Muscle layer of colon (tissue), 2 donors: Measurements from ENCODE around the gene SUPT3H.

Source experiments
- H3K27ac ChIP-seq: one replicate; pipeline ENCODE4 v1.7.0; 2013; ENCODE audit warnings: low read depth, mild to moderate bottlenecking, low read length, moderate library complexity
- H3K27me3 ChIP-seq, 2 donors: one replicate each; pipeline ENCODE4 v1.7.0; 2013; ENCODE audit warnings: low read length in 2 of 2, mild to moderate bottlenecking in 2 of 2; ENCODE audit not compliant: insufficient read depth in 2 of 2, control insufficient read depth in 1 of 2
- H3K36me3 ChIP-seq: one replicate; pipeline ENCODE4 v1.7.0; 2013; ENCODE audit warnings: mild to moderate bottlenecking, low read length; ENCODE audit not compliant: insufficient read depth
- H3K4me1 ChIP-seq: one replicate; pipeline ENCODE4 v1.7.0; 2013; ENCODE audit warnings: mild to moderate bottlenecking, low read length; ENCODE audit not compliant: insufficient read depth
- H3K4me3 ChIP-seq, 2 donors: one replicate each; pipeline ENCODE4 v1.7.0; 2013; ENCODE audit warnings: low read length in 2 of 2, low read depth in 1 of 2, mild to moderate bottlenecking in 1 of 2, moderate library complexity in 1 of 2
- H3K9ac ChIP-seq: one replicate; pipeline ENCODE4 v1.7.0; 2013; ENCODE audit warnings: low read length
- H3K9me3 ChIP-seq: one replicate; pipeline ENCODE4 v1.7.0; 2013; ENCODE audit warnings: mild to moderate bottlenecking, low read length
- donor health status: abdominal sarcoma.
- donor health status: Adenocarcinoma of cecum.

Gene SUPT3H

GRCh38 chr6:45006893-45007292, 370.8 kb downstream of the SUPT3H start:
- Histone ChIP-seq H3K9me3 (no peaks in the 10 kb centered on the region), H3K27me3 (no peaks in the 10 kb centered on the region), H3K4me3 (no peak overlapping the region), H3K9ac (no peak overlapping the region), H3K4me1 (no peaks in the 10 kb centered on the region), H3K36me3 (no peaks in the 10 kb centered on the region), H3K27ac (no peak overlapping the region)

GRCh38 chr6:45003961-45004360, 373.8 kb downstream of the SUPT3H start:
- Histone ChIP-seq H3K27ac (no peak overlapping the region), H3K9me3 (no peaks in the 10 kb centered on the region), H3K4me3 (no peak overlapping the region), H3K9ac (no peak overlapping the region), H3K27me3 (no peaks in the 10 kb centered on the region), H3K36me3 (no peaks in the 10 kb centered on the region), H3K4me1 (no peaks in the 10 kb centered on the region)

- Histone ChIP-seq H3K9ac (no peak overlapping the region), H3K4me3 (no peak overlapping the region), H3K9me3 (no peaks in the 10 kb centered on the region), H3K4me1 (no peaks in the 10 kb centered on the region), H3K36me3 (no peaks in the 10 kb centered on the region), H3K27me3 (no peaks in the 10 kb centered on the region), H3K27ac (no peak overlapping the region)
Measured at GRCh38 chr6:45003387-45003786, 374.3 kb downstream of the SUPT3H start.

GRCh38 chr6:45002390-45003105, 375.2 kb downstream of the SUPT3H start:
- Histone ChIP-seq H3K9me3 (no peaks in the 10 kb centered on the region), H3K27ac (no peak overlapping the region), H3K4me1 (no peaks in the 10 kb centered on the region), H3K4me3 (no peak overlapping the region), H3K9ac (no peak overlapping the region), H3K36me3 (no peaks in the 10 kb centered on the region), H3K27me3 (no peaks in the 10 kb centered on the region)

- Histone ChIP-seq H3K9ac (no peak overlapping the region), H3K4me1 (no peaks in the 10 kb centered on the region), H3K27ac (no peak overlapping the region), H3K27me3 (no peaks in the 10 kb centered on the region), H3K36me3 (no peaks in the 10 kb centered on the region), H3K4me3 (no peak overlapping the region), H3K9me3 (no peaks in the 10 kb centered on the region)
Measured at GRCh38 chr6:45001663-45002062, 376.1 kb downstream of the SUPT3H start.

GRCh38 chr6:45000833-45001232, 376.9 kb downstream of the SUPT3H start:
- Histone ChIP-seq H3K4me1 (no peaks in the 10 kb centered on the region), H3K36me3 (no peaks in the 10 kb centered on the region), H3K9ac (no peak overlapping the region), H3K9me3 (no peaks in the 10 kb centered on the region), H3K27me3 (no peaks in the 10 kb centered on the region), H3K4me3 (no peak overlapping the region), H3K27ac (no peak overlapping the region)

- no peaks in the 10 kb centered on the region for H3K9me3 ChIP-seq
- no peak overlapping the region for H3K4me3 ChIP-seq
- H3K36me3 ChIP-seq, result no peaks in the 10 kb centered on the region
- no peak overlapping the region for H3K27ac ChIP-seq
- H3K9ac ChIP-seq, result no peak overlapping the region
- no peaks in the 10 kb centered on the region for H3K4me1 ChIP-seq
- H3K27me3 ChIP-seq, result no peaks in the 10 kb centered on the region
Measured at GRCh38 chr6:44999066-44999465, 378.7 kb downstream of the SUPT3H start.

- no peaks in the 10 kb centered on the region for H3K4me1 ChIP-seq
- no peaks in the 10 kb centered on the region for H3K36me3 ChIP-seq
- H3K4me3 ChIP-seq, result no peak overlapping the region
- H3K9me3 ChIP-seq, result no peaks in the 10 kb centered on the region
- H3K27ac ChIP-seq, result no peak overlapping the region
- no peaks in the 10 kb centered on the region for H3K27me3 ChIP-seq
- no peak overlapping the region for H3K9ac ChIP-seq
Measured at GRCh38 chr6:44995486-44996132, 382.1 kb downstream of the SUPT3H start.

GRCh38 chr6:44989391-44989790, 388.3 kb downstream of the SUPT3H start:
- Histone ChIP-seq H3K27ac (no peak overlapping the region), H3K4me1 (no peaks in the 10 kb centered on the region), H3K36me3 (no peaks in the 10 kb centered on the region), H3K4me3 (no peak overlapping the region), H3K9me3 (no peaks in the 10 kb centered on the region), H3K9ac (no peak overlapping the region), H3K27me3 (no peaks in the 10 kb centered on the region)

- no peaks in the 10 kb centered on the region for H3K9me3 ChIP-seq
- H3K36me3 ChIP-seq, result no peaks in the 10 kb centered on the region
- H3K27me3 ChIP-seq, result no peaks in the 10 kb centered on the region
- H3K4me1 ChIP-seq, result no peaks in the 10 kb centered on the region
- no peak overlapping the region for H3K27ac ChIP-seq
- H3K4me3 ChIP-seq, result no peak overlapping the region
- no peak overlapping the region for H3K9ac ChIP-seq
Measured at GRCh38 chr6:44985006-44985405, 392.7 kb downstream of the SUPT3H start.

- H3K4me1 ChIP-seq, result no peaks in the 10 kb centered on the region
- H3K9ac ChIP-seq, result no peak overlapping the region
- H3K27me3 ChIP-seq, result no peaks in the 10 kb centered on the region
- H3K36me3 ChIP-seq, result no peaks in the 10 kb centered on the region
- H3K4me3 ChIP-seq, result no peak overlapping the region
- no peaks in the 10 kb centered on the region for H3K9me3 ChIP-seq
- H3K27ac ChIP-seq, result no peak overlapping the region
Measured at GRCh38 chr6:44983467-44984365, 394.0 kb downstream of the SUPT3H start.
